Esophagus muscularis mucosa (tissue), 4 donors: ENCODE results near the gene TMEM95. TPM values are rescaled to one million over a fixed set of nuclear protein-coding genes. Genes with fewer than 3 reads are reported as not detected.

Experiments
- DNase-seq: peaks from one replicate; pipeline ENCODE4 v3.0.0-alpha.2; 2017; ENCODE audit errors: extremely low spot score
- H3K27ac ChIP-seq, 4 donors: fragments of 200-600 bp; sonication (generic); replicated peaks in 1 of 4; 1 replicate in 3 of 4; 2 replicates in 1 of 4; pipeline ENCODE4 v1.5.1; 2016 to 2019; ENCODE audit warnings: mild to moderate bottlenecking in 1 of 4
- H3K27me3 ChIP-seq, 4 donors: fragments of 200-600 bp; sonication (generic); one replicate each; pipeline versions ENCODE4 v1.5.1 to v1.6.0; 2016 to 2019
- H3K36me3 ChIP-seq, 4 donors: fragments of 200-600 bp; sonication (generic); one replicate each; pipeline ENCODE4 v1.5.1; 2016 to 2019
- H3K4me1 ChIP-seq, 4 donors: fragments of 200-600 bp; sonication (generic); one replicate each; pipeline ENCODE4 v1.5.1; 2016 to 2019
- H3K4me3 ChIP-seq, 4 donors: fragments of 200-600 bp; sonication (generic); 1 replicate in 2 of 4; 2 replicates in 2 of 4; pipeline ENCODE4 v1.5.1; 2016 to 2019; ENCODE audit warnings: mild to moderate bottlenecking in 4 of 4, moderate library complexity in 1 of 4
- H3K9me3 ChIP-seq, 4 donors: fragments of 200-600 bp; sonication (generic); 1 replicate in 3 of 4; 2 replicates in 1 of 4; pipeline ENCODE4 v1.5.1; 2016 to 2019
- EP300 ChIP-seq: sonication (generic); formaldehyde crosslinking; IDR thresholded peaks from one replicate; pipeline ENCODE4 v1.6.1; 2017; ENCODE audit warnings: antibody characterized with exemption
- POLR2A ChIP-seq: fragments of 450-650 bp; IDR thresholded peaks from one replicate; pipeline ENCODE4 v1.6.1; 2017; ENCODE audit warnings: antibody characterized with exemption, moderate library complexity, mild to moderate bottlenecking, low read depth
- POLR2AphosphoS5 ChIP-seq, 2 donors: sonication (generic); formaldehyde crosslinking; IDR thresholded peaks; one replicate each; pipeline ENCODE4 v1.6.1; 2017; ENCODE audit warnings: antibody characterized with exemption in 2 of 2
- WGBS: methylation state at CpG from one replicate; pipeline ENCODE4 v1.1.5; 2018; 5-methylcytosine and 5-hydroxymethylcytosine counted together
- intact Hi-C: fragments of 100-400 bp; cut with DNase I; formaldehyde crosslinking; loops from one replicate; pipeline ENCODE4 v1.15.1; 2023
- total RNA-seq, 4 donors: library from RNA; depleted of rRNA; stranded (reverse); fragments of >200 nt; gene quantifications; one replicate each; pipeline versions ENCODE4 v1.1.0 to v1.2.1, GENCODE V29; 2016
- TF ChIP-seq, protein P1 (sequence below), 3 experiments: fragments of 200-600 bp in 2 of 3; fragments of 450-650 bp in 1 of 3; sonication (generic) in 2 of 3; IDR thresholded peaks; one replicate each; pipeline ENCODE4 v1.5.1; 2017 to 2019; ENCODE audit warnings: antibody characterized with exemption in 3 of 3, mild to moderate bottlenecking in 2 of 3, moderate library complexity in 1 of 3

TMEM95 gene
- total RNA-seq, 4 donors from 2014 or later = 0.42 TPM; not detected in 3

DNA sequence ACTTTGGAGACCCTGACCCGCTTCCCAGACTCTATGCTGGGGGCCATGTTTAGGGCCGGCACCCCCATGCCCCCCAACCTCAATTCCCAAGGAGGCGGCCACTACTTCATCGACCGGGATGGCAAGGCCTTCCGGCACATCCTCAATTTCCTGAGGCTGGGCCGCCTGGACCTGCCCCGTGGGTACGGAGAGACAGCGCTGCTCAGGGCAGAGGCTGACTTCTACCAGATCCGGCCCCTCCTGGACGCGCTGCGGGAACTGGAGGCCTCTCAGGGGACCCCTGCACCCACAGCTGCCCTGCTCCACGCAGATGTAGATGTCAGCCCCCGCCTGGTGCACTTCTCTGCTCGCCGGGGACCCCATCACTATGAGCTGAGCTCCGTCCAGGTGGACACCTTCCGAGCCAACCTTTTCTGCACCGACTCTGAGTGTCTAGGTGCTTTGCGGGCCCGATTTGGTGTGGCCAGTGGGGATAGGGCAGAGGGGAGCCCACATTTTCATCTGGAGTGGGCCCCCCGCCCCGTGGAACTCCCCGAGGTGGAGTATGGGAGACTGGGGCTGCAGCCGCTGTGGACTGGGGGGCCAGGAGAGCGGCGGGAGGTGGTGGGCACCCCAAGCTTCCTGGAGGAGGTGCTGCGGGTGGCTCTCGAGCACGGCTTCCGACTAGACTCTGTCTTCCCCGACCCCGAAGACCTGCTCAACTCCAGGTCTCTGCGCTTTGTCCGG lies 1.9 kb upstream of the TMEM95 start:
- H3K27ac ChIP-seq = peak overlapping the region; percentile 98 to 100 (median 99)
- 86% methylated on average over 25 of the region's 37 CpGs for WGBS

DNA sequence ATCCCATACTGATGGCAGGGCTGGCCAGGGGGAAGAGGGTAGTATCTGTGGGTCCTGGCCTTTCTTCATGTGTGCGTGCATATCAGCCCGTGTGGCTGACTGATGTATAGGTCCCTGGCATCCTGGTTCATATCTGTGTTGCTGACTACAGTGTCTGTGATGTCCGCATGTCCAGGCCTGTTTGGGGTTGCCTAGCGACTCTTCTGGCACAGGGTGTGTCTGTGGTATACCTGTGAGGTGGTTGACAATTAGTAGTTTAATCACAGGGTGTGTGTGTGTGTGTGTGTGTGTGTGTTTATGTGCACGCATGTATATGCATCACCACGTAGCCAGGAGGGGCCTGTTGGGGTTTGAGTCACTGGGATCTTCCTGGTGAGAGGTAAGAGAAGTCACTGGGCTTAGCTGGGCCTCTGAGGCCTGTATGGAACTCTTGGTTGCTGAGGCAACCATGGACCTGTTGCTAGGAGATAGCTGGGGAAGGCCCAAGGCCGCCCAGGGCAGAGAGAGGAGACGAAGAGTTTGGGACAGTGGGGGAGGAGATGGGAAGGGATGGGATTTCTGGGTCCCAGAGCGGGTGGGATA lies 603 bp upstream of the TMEM95 start:
- Histone ChIP-seq H3K4me3 (no peak overlapping the region), H3K27ac (peak overlapping the region in 2 of 4 donors; percentile 75 to 98), H3K36me3 (no peaks in the 10 kb centered on the region), H3K9me3 (no peaks in the 10 kb centered on the region), H3K4me1 (peaks cover 20 to 64% (median 61%) of the 10 kb centered on the region in 4 donors), H3K27me3 (no peaks in the 10 kb centered on the region)
- WGBS = 69% methylated on average over 8 of the region's 9 CpGs
- intact Hi-C loops = loop anchor here (2.0 to 5.0 kb wide), 2 partner anchors 48 to 206 kb away; partner anchors contain the start of genes SENP3 and TMEM256
- TF ChIP-seq POLR2A (no peak), POLR2AphosphoS5 (IDR thresholded peaks at IDR 0.05) (no peak), EP300 (no peak)
- TF ChIP-seq, protein P1, sequence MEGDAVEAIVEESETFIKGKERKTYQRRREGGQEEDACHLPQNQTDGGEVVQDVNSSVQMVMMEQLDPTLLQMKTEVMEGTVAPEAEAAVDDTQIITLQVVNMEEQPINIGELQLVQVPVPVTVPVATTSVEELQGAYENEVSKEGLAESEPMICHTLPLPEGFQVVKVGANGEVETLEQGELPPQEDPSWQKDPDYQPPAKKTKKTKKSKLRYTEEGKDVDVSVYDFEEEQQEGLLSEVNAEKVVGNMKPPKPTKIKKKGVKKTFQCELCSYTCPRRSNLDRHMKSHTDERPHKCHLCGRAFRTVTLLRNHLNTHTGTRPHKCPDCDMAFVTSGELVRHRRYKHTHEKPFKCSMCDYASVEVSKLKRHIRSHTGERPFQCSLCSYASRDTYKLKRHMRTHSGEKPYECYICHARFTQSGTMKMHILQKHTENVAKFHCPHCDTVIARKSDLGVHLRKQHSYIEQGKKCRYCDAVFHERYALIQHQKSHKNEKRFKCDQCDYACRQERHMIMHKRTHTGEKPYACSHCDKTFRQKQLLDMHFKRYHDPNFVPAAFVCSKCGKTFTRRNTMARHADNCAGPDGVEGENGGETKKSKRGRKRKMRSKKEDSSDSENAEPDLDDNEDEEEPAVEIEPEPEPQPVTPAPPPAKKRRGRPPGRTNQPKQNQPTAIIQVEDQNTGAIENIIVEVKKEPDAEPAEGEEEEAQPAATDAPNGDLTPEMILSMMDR (IDR thresholded peaks at IDR 0.05) = no peak
- no peak for DNase-seq

More for the DNA sequence above, 1.9 kb upstream of the TMEM95 start:
- no peaks in the 10 kb centered on the region for H3K36me3 ChIP-seq
- no peaks in the 10 kb centered on the region for H3K9me3 ChIP-seq
- intact Hi-C loops = loop anchor here (5.0 kb wide), 1 partner anchor 49 kb away; the partner anchor contains the start of gene TMEM256
- peaks cover 24 to 76% (median 70%) of the 10 kb centered on the region in 4 donors for H3K4me1 ChIP-seq
- no peak for DNase-seq
- no peaks in the 10 kb centered on the region for H3K27me3 ChIP-seq
- peak overlapping the region; percentile 86 to 98 (median 90) for H3K4me3 ChIP-seq
- no peak for TF ChIP-seq EP300
- TF ChIP-seq POLR2A = no peak
- no peak for TF ChIP-seq POLR2AphosphoS5 (IDR thresholded peaks at IDR 0.05)
- TF ChIP-seq, protein P1 (IDR thresholded peaks at IDR 0.05) = no peak

DNA sequence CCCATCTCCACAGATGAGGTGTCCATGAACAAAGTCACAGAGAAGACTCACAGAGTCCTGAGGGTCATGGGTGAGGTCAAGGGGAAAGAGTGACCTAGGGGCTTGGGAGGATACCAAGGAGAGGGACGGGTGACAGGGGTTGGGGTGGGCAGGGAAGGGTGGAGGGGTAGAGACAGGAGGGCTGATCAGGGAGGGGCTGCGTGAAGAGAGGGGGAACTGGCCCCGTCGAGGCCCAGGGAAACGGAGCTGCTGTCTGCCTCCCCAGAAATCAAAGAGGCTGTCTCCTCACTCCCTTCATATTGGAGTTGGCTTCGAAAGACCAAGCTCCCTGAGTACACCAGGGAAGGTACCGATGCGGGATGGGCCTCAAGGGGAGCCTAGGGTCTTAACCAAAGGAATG lies 617 bp downstream of the TMEM95 start:
- Histone ChIP-seq H3K4me3 (peak overlapping the region in 1 of 4 donors; percentile 23), H3K4me1 (peaks cover 15 to 52% (median 49%) of the 10 kb centered on the region in 4 donors), H3K9me3 (no peaks in the 10 kb centered on the region), H3K36me3 (no peaks in the 10 kb centered on the region), H3K27me3 (no peaks in the 10 kb centered on the region), H3K27ac (peak overlapping the region in 3 of 4 donors; percentile 33 to 75 (median 45))
- no peak for TF ChIP-seq EP300
- TF ChIP-seq POLR2AphosphoS5 (IDR thresholded peaks at IDR 0.05) = no peak
- TF ChIP-seq, protein P1 (IDR thresholded peaks at IDR 0.05) = no peak
- TF ChIP-seq POLR2A = no peak
- DNase-seq = no peak
- intact Hi-C loops = loop anchor here (2.0 kb wide), 1 partner anchor 205 kb away; the partner anchor contains the start of gene SENP3
- 78% methylated on average over 8 of the region's 8 CpGs for WGBS

DNA sequence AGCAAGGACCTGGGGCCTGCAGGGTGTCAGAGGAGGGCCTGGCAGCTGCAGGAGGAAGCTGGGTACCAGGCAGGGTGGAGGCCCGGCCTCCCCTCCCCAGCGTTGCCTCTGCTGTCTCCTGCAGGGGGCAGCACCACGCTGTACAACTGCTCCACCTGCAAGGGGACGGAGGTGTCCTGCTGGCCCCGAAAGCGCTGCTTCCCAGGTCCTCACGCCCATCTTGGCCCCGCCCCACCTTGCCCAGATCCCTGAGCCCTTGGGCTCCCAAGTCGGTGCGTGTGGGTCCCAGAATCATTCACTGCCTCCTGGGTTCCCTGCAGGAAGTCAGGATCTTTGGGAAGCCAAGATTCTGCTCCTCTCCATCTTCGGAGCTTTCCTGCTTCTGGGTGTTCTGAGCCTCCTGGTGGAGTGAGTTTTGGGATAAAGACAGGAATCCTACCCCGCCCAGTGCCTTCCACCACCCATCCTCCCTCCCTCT lies 1.2 kb downstream of the TMEM95 start:
- Histone ChIP-seq H3K36me3 (no peaks in the 10 kb centered on the region), H3K4me1 (peaks cover 15 to 47% (median 44%) of the 10 kb centered on the region in 4 donors), H3K9me3 (no peaks in the 10 kb centered on the region), H3K27ac (peak overlapping the region; percentile 11 to 75 (median 39)), H3K27me3 (no peaks in the 10 kb centered on the region), H3K4me3 (peak overlapping the region in 2 of 4 donors; percentile 13 to 23)
- DNase-seq = no peak
- WGBS = 57% methylated on average over 2 of the region's 12 CpGs
- intact Hi-C loops = loop anchor here (2.0 kb wide), 1 partner anchor 81 kb away; no protein-coding TSS in a partner anchor
- peak in 1 of 2 donors; percentile 74 for TF ChIP-seq POLR2AphosphoS5 (IDR thresholded peaks at IDR 0.05)
- no peak for TF ChIP-seq EP300
- TF ChIP-seq, protein P1 (IDR thresholded peaks at IDR 0.05) = peak; percentile 83 to 93 (median 89)
